GM11168 (cell line): ENCODE data around the gene PLEKHD1.
"Not testable (repeated sequence)": the region's sequence is repeated elsewhere in the genome, so short reads cannot be mapped to it uniquely, and the experiment has no call there.

Experiments
- in situ Hi-C: fragments of 300-500 bp; cut with MboI; formaldehyde crosslinking; loops from one replicate; pipeline ENCODE4 v1.12.0; 2022; ENCODE audit warnings: low sequenced_read_pairs; ENCODE audit not compliant: unreplicated experiment

PLEKHD1 gene

GRCh38 chr14:69484444-69485314, at the start of gene PLEKHD1:
PLEKHD1 (plus strand) TSS chr14:69484728; CDS start chr14:69484966, 238 bp downstream.
- in situ Hi-C loops: no loop called here

DNA sequence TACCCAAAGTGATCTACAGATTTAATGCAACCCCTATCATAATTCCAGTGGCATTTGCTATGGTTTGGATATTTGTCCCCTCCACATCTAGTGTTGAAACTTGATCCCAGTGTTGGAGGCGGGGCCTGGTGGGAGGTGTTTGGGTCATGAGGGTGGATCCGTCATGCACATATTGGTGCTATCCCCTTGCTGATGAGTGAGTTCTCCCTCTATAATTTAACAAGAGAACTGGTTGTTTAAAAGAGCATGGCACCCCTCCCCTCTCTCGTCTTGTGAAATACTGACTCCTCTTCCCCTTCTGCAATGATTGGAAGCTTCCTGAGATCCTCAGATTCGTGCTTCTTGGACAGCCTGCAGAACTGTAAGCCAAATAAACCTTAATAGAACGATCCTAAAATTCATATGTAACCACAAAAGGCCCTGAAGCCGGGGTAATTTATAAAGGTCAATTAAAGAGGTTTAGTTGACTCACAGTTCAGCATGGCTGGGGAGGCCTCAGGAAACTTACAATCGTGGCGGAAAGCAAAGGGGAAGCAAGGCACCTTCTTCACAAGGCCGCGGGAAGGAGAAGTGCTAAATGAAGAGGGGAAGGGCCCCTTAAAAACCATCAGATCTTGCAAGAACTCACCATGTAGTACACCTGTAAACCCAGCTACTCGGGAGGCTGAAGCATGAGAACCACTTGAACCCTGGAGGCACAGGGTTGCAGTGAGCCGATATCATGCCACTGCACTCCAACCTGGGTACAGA, 44.8 kb upstream of the PLEKHD1 start:
- in situ Hi-C loops: no loop called here

- in situ Hi-C loops: no loop called here
Measured at GRCh38 chr14:69441948-69442347, 42.6 kb upstream of the PLEKHD1 start.

DNA sequence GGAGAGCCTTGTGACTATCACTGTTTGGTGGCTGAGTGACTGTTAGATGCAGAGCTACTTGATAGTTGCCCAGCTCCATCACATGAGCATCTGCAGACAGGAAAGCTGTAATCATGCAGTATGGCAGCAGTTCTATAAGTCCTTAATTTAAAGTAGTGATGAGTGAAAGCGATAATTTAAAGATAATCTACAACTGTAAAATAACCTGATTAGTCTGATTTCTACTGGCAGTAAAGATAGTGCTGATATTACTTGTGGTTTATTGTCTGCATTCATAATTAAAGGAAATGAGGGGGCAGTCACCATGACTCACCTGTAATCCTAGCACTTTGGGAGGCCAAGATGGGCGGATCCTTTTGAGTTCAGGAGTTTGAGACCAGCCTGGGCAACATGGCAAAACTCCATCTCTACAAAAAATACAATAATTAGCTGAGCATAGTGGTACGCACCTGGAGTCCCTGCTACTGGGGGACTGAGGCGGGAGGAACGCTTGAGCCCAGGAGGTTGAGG, 41.2 kb upstream of the PLEKHD1 start:
- in situ Hi-C loops: no loop called here

GRCh38 chr14:69449216-69449615, 35.3 kb upstream of the PLEKHD1 start:
- in situ Hi-C loops: no loop called here

DNA sequence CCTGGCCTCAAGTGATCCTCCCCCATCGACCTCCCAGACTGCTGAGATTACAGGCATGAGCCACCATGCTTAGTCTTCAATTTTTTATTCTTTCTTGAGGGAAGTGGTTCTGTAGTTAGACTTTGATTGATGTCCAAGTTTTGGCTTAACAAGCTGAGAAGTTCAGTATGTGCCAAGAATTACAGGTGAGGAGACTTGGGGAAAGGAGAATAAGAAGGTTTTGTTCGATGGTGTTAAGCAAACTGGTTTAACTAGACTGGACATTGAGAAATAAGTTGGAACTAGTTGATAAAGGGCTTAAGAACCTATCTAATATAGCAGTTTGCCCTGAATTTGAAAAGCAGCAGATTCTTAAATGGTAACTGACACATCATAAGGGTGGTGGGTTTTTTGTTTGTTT, 32.6 kb upstream of the PLEKHD1 start:
- in situ Hi-C loops: loop anchor here (10.0 kb wide), 1 partner anchor 197 kb away; no protein-coding TSS in a partner anchor

DNA sequence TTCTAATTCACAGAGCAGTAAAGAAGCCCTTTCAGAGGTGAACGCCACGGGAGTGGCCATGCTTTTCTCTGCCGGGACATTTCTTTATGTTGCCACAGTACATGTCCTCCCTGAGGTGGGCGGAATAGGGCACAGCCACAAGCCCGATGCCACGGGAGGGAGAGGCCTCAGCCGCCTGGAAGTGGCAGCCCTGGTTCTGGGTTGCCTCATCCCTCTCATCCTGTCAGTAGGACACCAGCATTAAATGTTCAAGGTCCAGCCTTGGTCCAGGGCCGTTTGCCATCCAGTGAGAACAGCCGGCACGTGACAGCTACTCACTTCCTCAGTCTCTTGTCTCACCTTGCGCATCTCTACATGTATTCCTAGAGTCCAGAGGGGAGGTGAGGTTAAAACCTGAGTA, 26.2 kb upstream of the PLEKHD1 start:
- in situ Hi-C loops: loop anchor here (10.0 kb wide), 1 partner anchor 204 kb away; no protein-coding TSS in a partner anchor

- in situ Hi-C loops: loop anchor here (10.0 kb wide), 1 partner anchor 204 kb away; no protein-coding TSS in a partner anchor
Measured at GRCh38 chr14:69459122-69459521, 25.4 kb upstream of the PLEKHD1 start.

DNA sequence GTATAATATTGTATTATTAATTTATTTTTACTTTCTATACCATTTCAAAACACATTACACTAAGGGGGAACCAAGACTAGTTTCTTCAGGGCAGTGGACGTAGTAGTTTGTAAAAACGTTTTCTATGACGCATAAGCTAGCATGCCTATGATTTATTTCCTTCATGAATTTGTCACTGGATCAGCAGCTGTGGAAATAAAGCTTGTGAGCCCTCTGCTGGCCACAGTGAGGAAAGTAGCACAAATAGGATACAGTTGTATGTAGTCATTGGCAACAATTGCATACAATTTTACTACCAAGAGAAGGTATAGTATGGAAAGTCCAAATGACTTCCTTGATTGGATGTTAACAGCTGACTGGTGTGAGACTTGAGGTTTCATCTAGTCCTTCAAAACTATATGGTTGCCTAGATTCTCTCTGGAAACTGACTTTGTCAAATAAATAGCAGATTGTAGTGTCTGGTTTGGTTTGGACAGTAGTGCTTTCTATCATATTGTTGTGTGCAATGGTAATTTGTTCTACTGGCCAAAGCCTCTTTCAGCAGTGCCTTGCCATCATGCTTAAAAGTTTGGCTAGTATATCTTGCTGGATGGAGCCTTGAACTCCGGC, 24.3 kb upstream of the PLEKHD1 start:
- in situ Hi-C loops: no loop called here

DNA sequence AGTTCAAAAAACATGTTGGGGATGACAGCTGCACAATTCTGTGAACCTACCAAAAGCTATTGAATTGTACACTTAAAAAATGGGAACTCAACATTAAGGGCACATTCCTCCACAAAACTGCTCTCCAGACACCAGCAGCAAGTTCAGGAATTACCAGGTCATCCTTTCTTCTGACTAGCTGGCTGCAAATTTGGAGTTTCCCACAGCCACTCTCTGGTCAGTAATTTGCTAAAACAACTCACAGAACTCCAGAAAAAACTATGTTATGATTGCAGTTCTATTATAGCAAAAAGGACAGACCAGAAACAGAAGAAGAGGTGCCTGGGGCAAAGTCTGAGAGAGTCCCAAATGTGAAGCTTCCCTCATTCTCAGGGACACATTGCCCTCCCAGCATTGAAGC, 20.1 kb upstream of the PLEKHD1 start:
- in situ Hi-C loops: no loop called here

- in situ Hi-C loops: no loop called here
Measured at GRCh38 chr14:69464829-69465228, 19.7 kb upstream of the PLEKHD1 start.

DNA sequence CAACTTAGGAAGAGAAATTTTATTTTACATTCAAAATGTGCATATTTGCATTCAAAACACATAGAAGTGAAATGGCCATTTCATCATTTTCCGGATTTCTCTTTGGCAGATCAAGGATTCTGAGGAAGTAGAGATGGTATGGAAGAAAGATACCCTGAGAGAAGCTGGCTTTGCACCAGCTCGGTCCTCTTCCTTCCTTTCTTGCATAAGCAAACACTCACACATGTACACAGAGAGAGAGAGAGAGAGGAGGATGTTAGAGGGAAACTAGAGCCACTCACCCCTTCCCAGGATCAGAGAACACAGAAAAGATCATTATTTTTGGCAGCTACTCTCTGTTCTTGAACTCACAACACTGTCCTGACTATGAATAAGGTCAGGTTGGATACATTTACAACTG, 15.6 kb upstream of the PLEKHD1 start:
- in situ Hi-C loops: no loop called here

DNA sequence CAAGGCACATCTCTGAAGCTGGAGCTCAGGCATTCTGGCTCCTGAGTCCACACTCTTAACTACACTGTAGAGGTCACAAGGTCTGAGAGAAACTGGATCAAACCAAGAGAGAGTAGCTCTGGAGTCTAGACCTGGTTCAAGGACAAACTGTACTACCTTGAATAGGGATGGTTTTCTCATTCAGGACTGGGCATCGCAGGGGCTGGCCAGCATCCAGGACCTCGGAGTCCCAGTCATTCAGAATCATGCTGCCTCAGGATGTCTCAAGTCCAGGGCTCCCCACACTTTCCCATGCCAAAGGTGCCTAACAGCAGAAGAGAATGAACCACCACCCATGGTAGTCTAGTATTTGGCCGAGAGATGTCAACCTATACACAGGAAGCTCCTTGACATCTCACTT, 13.1 kb upstream of the PLEKHD1 start:
- in situ Hi-C loops: no loop called here

DNA sequence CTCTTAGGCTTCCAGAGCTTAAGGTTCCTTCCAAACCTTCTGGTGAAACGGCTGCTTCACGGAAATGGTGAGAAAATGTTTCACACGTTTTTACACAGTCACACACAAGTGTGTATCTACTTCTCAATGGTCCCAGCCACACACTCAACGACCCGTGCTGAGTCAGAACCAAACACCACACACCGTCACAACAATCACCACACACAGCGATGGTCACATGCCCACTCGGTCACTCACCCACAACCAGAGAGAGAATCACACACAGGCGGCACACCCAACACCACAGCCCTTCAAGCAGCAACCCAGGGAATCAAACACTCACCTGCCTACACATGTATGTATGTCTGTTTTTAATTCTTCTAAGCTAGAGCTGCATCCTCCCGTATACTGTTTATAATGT, 12.6 kb upstream of the PLEKHD1 start:
- in situ Hi-C loops: no loop called here

GRCh38 chr14:69473260-69473659, 11.3 kb upstream of the PLEKHD1 start:
- in situ Hi-C loops: no loop called here

DNA sequence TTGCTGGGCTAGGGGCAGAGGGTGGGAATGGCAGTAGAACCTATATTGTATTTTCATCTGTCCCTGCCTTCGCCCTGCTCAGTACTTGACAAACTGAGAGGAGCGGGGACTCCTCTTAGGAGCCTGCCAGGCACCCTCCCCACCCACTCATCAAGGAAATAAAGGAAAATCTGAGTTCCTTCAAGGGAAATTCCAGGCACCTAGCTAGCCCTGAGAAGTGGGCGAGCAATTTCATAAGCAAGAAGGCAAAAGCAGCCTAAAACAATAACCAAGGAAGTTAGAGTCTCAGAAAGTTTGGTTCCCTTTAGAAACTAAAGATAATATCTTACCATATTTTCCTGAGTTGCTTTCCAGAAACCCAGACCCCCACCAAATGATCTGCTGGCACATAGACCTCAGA, 10.6 kb upstream of the PLEKHD1 start:
- in situ Hi-C loops: no loop called here

- in situ Hi-C loops: no loop called here
Measured at GRCh38 chr14:69475194-69475818, 9.2 kb upstream of the PLEKHD1 start.

DNA sequence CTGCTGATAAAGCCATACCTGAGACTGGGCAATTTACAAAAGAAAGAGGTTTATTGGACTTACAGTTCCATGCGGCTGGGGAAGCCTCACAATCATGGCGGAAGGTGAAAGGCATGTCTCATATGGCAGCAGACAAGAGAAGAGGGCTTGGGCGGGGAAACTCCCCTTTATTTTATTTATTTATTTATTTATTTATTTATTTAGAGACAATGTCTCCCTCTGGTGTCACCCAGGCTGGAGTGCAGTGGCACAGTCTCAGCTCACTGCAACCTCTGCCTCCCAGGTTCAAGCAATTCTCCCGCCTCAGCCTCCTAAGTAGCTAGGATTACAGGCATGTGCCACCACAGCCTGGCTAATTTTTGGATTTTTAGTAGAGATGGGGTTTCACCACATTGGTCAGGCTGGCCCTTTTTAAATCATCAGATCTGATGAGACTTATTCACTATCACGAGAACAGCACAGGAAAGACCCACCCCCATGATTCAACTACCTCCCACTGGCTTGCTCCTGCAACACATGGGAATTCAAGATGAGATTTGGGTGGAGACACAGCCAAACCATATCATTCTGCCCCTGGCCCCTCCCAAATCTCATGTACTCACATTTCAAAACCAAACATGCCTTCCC, 7.6 kb upstream of the PLEKHD1 start:
- in situ Hi-C loops: not testable (repeated sequence)

GRCh38 chr14:69478055-69478454, 6.5 kb upstream of the PLEKHD1 start:
- in situ Hi-C loops: not testable (repeated sequence)

GRCh38 chr14:69479696-69480095, 4.8 kb upstream of the PLEKHD1 start:
- in situ Hi-C loops: no loop called here
